Measurements from ENCODE around the gene SCUBE1. TPM values are rescaled to one million over a fixed set of nuclear protein-coding genes. Genes with fewer than 3 reads are reported as not detected.

Gene SCUBE1
- total and polyA plus RNA-seq, 10 of the 15 experiments (the other 5 are each of a cell fraction or from before 2014, with no cell fraction given), result not detected

GRCh38 chr22:43225609-43226008, 117.6 kb downstream of the SCUBE1 start:
- ChIA-PET CTCF (no interaction called here), POLR2A (no interaction called here), RAD21 (ENCODE audit: unreplicated experiment) (no interaction called here), SMC1A (ENCODE audit: uncharacterized antibody, unreplicated experiment) (no interaction called here)
- no peaks in the 10 kb centered on the region for H3K36me3 ChIP-seq (ENCODE audit: control insufficient read depth in 2 of 2, insufficient read depth in 2 of 2, low read length in 1 of 2)
- ATAC-seq, result no peak
- TF ChIP-seq RAD21 (IDR thresholded peaks at IDR 0.05; ENCODE audit: insufficient read depth, low read depth, low read length) (no peak), MTA3 (IDR thresholded peaks at IDR 0.05; ENCODE audit: borderline replicate concordance, low read length) (no peak), RCOR1 (conservative IDR thresholded peaks at IDR 0.05; ENCODE audit: low read depth, low read length) (no peak), IKZF2 (IDR thresholded peaks at IDR 0.05) (no peak), ETV6 (conservative IDR thresholded peaks at IDR 0.05 in 1 of 2, IDR thresholded peaks at IDR 0.05 in 1 of 2; ENCODE audit: borderline replicate concordance in 1 of 2, low read depth in 1 of 2) (no peak), SIX5 (IDR thresholded peaks at IDR 0.05; ENCODE audit: low read depth, low read length, severe bottlenecking) (no peak), NRF1 (conservative IDR thresholded peaks at IDR 0.05; ENCODE audit: low read depth, low read length) (no peak), ZNF217 (IDR thresholded peaks at IDR 0.05) (no peak), WRNIP1 (IDR thresholded peaks at IDR 0.05; ENCODE audit: borderline replicate concordance, low read depth, low read length) (no peak), EGR1 (IDR thresholded peaks at IDR 0.05; ENCODE audit: borderline replicate concordance in 1 of 2, low read depth in 2 of 2, low read length in 2 of 2) (no peak), TCF12 (IDR thresholded peaks at IDR 0.05; ENCODE audit: low read depth, low read length) (no peak), GATAD2B (conservative IDR thresholded peaks at IDR 0.05; ENCODE audit: low read depth) (no peak), SPI1 (IDR thresholded peaks at IDR 0.05; ENCODE audit: borderline replicate concordance, insufficient read depth, low read depth, low read length) (no peak), PML (IDR thresholded peaks at IDR 0.05; ENCODE audit: low read length) (no peak), CEBPZ (IDR thresholded peaks at IDR 0.05; ENCODE audit: low read depth, low read length) (no peak), JUNB (IDR thresholded peaks at IDR 0.05) (no peak)
- BruUV-seq (replicated peaks), result no TSS peak
- FAIRE-seq, result no peak
- H3K27ac ChIP-seq (ENCODE audit: control insufficient read depth, insufficient read depth), result no peak overlapping the region
- in situ Hi-C loops (cut with MboI), result no loop called here
- no peak overlapping the region for H3K9ac ChIP-seq (ENCODE audit: control insufficient read depth, insufficient read depth, low read length)
- 50% methylated on average over 8 of the region's 8 CpGs for WGBS (ENCODE audit: insufficient coverage, insufficient replicate concordance, low lambda C conversion rate, missing lambda C conversion rate)
- DNase-seq (ENCODE audit: low read depth, low spot score), result no peak
- intact Hi-C loops (cut with micrococcal nuclease; ENCODE audit: unreplicated experiment), result no loop called here
- H3K9me3 ChIP-seq (replicated peaks; ENCODE audit: control insufficient read depth, insufficient read depth, low read length), result no peaks in the 10 kb centered on the region
- no peak overlapping the region for H2AFZ ChIP-seq (ENCODE audit: control insufficient read depth, low read depth, low read length)
- H4K20me1 ChIP-seq (ENCODE audit: control insufficient read depth, insufficient read depth), result no peaks in the 10 kb centered on the region
- no peaks in the 10 kb centered on the region for H3K79me2 ChIP-seq (ENCODE audit: control insufficient read depth, insufficient read depth, low read length)
- H3K4me1 ChIP-seq (ENCODE audit: control insufficient read depth, insufficient read depth, low read length), result no peaks in the 10 kb centered on the region
- H3K4me3 ChIP-seq, result no peak overlapping the region
- H3K4me2 ChIP-seq (ENCODE audit: control insufficient read depth, insufficient read depth), result no peak overlapping the region
- peaks cover 0 to 4% of the 10 kb centered on the region in 2 experiments; a peak in 3 of 4 replicates for H3K27me3 ChIP-seq (replicated peaks in 1 of 2; ENCODE audit: control insufficient read depth in 2 of 2, insufficient read depth in 2 of 2, low read length in 1 of 2)

All from GM12878 (cell line).